ENCODE measurements around the gene KRTAP10-3. TPM values are rescaled to one million over a fixed set of nuclear protein-coding genes. Genes with fewer than 3 reads are reported as not detected.

The KRTAP10-3 gene
- total and polyA plus RNA-seq, 9 of the 15 experiments (the other 6 are each of a cell fraction or from before 2014, with no cell fraction given), result not detected

- TF ChIP-seq ZBED1 (IDR thresholded peaks at IDR 0.05) (no peak), TAF9B (IDR thresholded peaks at IDR 0.05; ENCODE audit: partially characterized antibody) (no peak), PHF21A (IDR thresholded peaks at IDR 0.05; ENCODE audit: borderline replicate concordance, low read depth) (no peak), SIN3A (IDR thresholded peaks at IDR 0.05; ENCODE audit: borderline replicate concordance in 2 of 2, control insufficient read depth in 1 of 2, low read depth in 2 of 2, low read length in 2 of 2) (no peak)
These were observed 43.0 kb downstream of the KRTAP10-3 start (continued) for GRCh38 chr21:44515359-44516165.

GRCh38 chr21:44514746-44515358 lies 43.7 kb downstream of the KRTAP10-3 start:
- H3K27me3 ChIP-seq (ENCODE audit: control insufficient read depth in 2 of 2, insufficient read depth in 2 of 2, low read length in 2 of 2), result peaks cover 0 to 29% of the 10 kb centered on the region in 2 experiments; a peak in 2 of 5 replicates
- DNase-seq (ENCODE audit: extremely low read depth in 1 of 4, low spot score in 3 of 4), result no peak
- TF ChIP-seq HDAC1 (IDR thresholded peaks at IDR 0.05) (no peak), CHD4 (IDR thresholded peaks at IDR 0.05; ENCODE audit: insufficient read depth, insufficient replicate concordance, low read depth, low read length, poor library complexity, severe bottlenecking) (no peak), RFX5 (IDR thresholded peaks at IDR 0.05; ENCODE audit: low read depth, low read length) (no peak), CEBPB (tag; IDR thresholded peaks at IDR 0.05) (peak; percentile 40; the same call in 1 of the 2 replicates), ZNF449 (CRISPR knock-in tag; IDR thresholded peaks at IDR 0.05) (no peak), ZNF140 (CRISPR knock-in tag; IDR thresholded peaks at IDR 0.05) (no peak)
- intact Hi-C loops (cut with micrococcal nuclease), result loop anchor here (10.0 kb wide), 1 partner anchor 410 kb away; the partner anchor contains the start of gene ITGB2
- H2AFZ ChIP-seq (ENCODE audit: low read depth, low read length), result no peak overlapping the region
- 2% methylated on average over 10 of the region's 11 CpGs for WGBS (ENCODE audit: insufficient coverage, low coverage, missing lambda C conversion rate)
- H3K27ac ChIP-seq (ENCODE audit: extremely low read depth, low read depth, low read length), result no peak overlapping the region
- no peaks in the 10 kb centered on the region for H3K9me3 ChIP-seq (replicated peaks; ENCODE audit: control insufficient read depth, insufficient read depth, low read depth, low read length)
- H3K4me1 ChIP-seq (replicated peaks in 1 of 2; ENCODE audit: control insufficient read depth in 2 of 2, insufficient read depth in 2 of 2, low read length in 2 of 2), result peaks cover 0 to 26% of the 10 kb centered on the region in 2 experiments; a peak in 3 of 5 replicates
- FAIRE-seq, result no peak
- no peaks in the 10 kb centered on the region for H3K79me2 ChIP-seq (ENCODE audit: control insufficient read depth, insufficient read depth, low read length)
- H4K20me1 ChIP-seq (replicated peaks; ENCODE audit: control insufficient read depth, insufficient read depth, low read length), result peaks cover 13% of the 10 kb centered on the region; the same call in 1 of the 2 replicates
- BruUV-seq (replicated peaks), result no TSS peak
- in situ Hi-C loops (cut with MboI), result loop anchor here (5.0 kb wide), 2 partner anchors 227 to 277 kb away; no protein-coding TSS in a partner anchor
- H3K36me3 ChIP-seq (ENCODE audit: control insufficient read depth, insufficient read depth, low read length), result no peaks in the 10 kb centered on the region
- no peak overlapping the region for H3K9ac ChIP-seq (ENCODE audit: insufficient read depth in 1 of 2, low read depth in 2 of 2, low read length in 2 of 2)
- POLR2A ChIA-PET, result interaction anchor here (0.6 to 1.3 kb wide), 5 partner anchors 9 to 430 kb away, joined by 3 to 4 read pairs (median 3); no protein-coding TSS in a partner anchor
- no peak overlapping the region for H3K4me3 ChIP-seq
- CTCF ChIA-PET (ENCODE audit: low intra/inter-chr PET ratio), result no interaction called here
- H3K4me2 ChIP-seq (ENCODE audit: insufficient read depth, low read length), result no peak overlapping the region
- ATAC-seq, result no peak
- H3K9me1 ChIP-seq (ENCODE audit: control insufficient read depth, insufficient read depth, low read length), result no peaks in the 10 kb centered on the region
